Left lobe of liver (tissue), 2 donors: ENCODE data around the gene RTN4R. TPM values are rescaled to one million over a fixed set of nuclear protein-coding genes. Genes with fewer than 3 reads are reported as not detected.

Experiments
- ATAC-seq: fragments of 200-7000 bp; cut with Tn5 transposase; one replicate; pipeline ENCODE4 v1.9.1; 2020; ENCODE audit warnings: mild to moderate bottlenecking, moderate library complexity
- DNase-seq: peaks from one replicate; pipeline ENCODE4 v3.0.0-alpha.2; 2020; ENCODE audit warnings: low spot score
- total RNA-seq: library from RNA; stranded (reverse); gene quantifications from one replicate; pipeline ENCODE4 v1.2.1, GENCODE V29; 2021
- donor health status: DM: no; HTN: no; CAD: no; lungs with moderate emphysema.
- donor health status: DM: no; HTN: yes; CAD: no.

RTN4R gene
- total RNA-seq, 1 donor from 2014 or later: 10.9 TPM

DNA sequence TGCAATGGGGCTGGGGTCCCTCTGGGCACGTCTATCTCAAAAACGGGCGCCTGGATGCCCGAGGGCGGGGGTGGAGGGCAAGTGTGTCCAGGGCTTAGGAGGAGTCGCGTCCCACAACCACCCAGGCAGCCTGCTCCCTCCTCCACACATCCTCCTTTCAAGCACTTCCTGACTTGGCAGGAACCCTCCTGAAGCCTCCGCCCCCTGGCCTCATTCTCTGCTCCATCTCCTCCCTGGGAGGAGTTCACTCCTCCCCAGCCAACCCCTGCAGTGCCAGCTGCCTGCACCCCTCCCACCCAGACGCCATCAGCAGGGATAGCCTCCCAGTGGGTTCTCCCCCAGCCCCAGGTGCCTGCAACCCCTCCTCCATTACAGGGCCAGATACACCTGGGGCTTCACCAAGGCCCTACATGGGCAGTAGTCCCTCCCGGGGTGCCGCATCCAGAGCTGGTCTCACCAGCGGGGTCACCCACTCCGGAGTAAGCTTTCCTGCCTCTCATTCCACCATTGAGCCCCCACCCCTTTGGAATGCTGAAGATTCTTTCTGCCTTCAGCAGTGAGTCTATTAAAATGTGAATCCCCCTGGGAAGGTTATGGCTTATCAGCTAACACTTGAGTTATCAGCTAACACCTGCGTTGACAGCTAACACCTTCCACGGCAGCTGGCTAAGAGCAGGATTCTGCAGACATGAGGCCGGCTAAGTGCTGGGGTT, 24.4 kb downstream of the RTN4R start:
- DNase-seq: peak; percentile 74
- peak; percentile 28 for ATAC-seq

GRCh38 chr22:20243176-20243536, 25.0 kb downstream of the RTN4R start:
- no peak for ATAC-seq
- DNase-seq: no peak

DNA sequence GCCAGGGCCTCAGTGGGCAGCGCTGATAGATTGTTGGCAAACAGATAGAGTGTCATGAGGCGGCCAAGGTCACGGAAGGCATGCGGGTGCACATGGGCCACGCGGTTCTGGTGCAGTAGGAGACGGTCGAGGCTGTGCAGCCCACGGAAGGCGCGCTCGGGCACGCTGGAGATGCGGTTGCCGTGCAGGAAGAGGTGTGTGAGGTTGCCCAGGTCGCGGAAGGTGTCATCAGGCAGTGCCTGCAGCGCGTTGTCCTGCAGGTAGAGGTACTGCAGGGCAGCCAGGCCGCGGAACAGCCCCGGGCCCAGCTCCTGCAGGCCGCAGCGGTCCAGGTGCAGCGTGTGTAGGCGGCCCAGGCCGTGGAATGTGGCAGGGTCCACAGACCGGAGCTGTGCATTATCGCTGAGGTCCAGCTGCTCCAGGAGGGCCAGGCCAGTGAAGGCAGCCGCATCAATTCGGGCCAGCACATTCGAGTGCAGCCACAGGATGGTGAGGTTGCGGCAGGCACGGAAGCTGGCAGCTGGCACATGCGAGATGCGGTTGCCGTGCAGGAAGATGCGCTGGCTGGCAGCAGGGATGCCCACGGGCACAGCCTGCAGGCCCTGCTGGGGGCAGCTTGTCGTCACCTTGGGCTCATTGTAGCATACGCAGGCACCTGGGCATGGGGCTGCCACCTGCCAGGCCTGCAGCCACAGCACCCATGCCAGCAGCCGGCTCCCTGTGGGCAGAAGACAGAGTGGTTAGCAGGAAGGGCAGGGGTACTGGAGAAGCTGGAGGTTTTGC, 25.5 kb downstream of the RTN4R start:
- ATAC-seq (no peak), DNase-seq (no peak)

DNA sequence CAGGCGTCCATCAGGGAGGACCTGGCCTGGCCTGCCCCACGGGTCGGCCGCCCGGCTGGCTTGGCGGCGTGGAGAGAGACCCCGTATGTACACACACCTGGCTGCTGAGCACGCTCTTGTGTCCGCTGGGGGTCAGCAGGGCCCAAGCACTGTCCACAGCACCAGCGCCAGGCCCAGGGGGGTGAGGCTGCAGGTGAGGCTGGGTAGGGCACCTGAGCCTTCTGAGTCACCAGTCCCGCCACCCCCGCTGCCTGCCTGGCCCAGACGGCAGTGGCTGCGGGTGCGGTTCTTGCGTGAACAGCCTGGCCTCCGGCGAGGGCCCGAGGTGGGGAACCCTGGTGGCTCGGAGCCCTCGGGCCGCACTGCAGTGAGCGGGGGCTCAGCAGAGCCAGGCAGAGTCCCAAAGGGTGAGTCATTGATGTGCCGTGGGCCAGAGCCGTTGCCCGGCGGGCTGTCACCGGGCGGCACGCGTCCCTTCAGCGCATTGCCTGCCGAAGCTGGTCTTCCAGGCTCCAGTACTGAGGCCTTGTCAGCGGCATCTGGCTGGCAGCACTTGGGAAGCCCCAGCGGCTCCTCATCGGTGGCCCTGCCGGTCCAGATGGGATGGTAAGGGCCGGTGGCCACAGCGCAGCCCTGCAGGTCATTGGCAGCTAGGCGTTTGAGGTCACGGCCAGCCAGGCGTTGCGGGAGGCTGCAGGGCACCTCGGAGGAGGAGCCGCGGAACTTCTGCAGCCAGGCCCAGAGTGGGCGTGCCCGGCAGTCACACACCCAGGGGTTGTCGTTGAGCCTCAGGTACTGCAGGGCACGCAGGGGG, 26.3 kb downstream of the RTN4R start:
- DNase-seq: peak; percentile 66
- ATAC-seq: peak; percentile 25

GRCh38 chr22:20240900-20241299, 27.2 kb downstream of the RTN4R start:
- ATAC-seq (no peak), DNase-seq (no peak)

DNA sequence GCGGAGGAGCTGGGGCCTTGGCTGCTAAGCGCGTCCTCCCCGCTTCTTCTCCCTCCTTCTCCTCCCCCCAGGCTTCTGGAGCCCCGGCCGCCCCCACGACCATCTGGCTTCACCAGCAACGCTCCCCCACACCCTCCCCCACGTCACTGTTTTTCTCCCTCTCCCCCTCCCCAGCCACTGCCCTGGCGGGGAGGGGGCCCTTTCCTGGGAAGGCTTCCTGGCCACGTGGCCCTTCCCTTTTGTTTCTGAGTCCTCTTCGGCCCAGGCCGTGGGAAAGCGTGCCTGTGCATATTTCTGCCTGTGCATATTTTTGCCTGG, 27.7 kb downstream of the RTN4R start:
- ATAC-seq (no peak), DNase-seq (no peak)

DNA sequence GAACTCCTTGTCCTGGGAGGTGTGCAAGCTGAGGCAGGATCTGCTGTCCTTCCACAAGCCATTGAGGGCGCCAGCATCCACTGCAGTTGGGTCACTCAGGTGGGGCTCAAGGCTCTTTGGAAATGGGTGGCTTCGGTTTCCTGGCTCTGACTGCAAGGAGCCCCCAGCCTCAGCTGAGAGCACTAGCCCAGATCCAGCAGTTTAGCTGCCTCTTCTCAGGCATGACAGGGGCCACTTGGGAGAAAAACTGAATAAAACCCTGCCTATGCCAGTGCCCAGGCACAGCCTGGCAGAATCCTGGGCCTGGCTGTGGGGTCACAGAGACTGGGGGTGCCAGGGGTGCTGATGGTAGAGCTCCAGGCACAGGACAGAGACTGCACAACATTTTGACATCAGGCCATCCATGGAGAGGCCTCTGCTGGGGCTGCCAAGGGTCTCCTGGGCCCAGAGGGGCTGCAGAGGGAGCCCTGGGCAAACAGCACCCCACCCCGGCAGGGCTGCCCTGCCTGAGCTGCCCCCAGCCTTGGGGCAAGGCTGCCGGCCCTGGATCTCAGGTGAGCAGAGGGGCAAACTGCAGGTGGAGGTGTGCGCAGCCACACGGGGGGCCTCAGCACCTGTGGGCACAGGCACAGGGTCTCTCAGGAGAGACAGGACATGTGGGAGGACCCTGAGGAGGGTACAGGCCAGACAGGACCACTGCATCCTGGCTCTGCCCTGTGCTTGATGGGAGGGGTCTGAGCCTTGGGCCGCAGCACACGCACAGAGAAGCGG, 28.3 kb downstream of the RTN4R start:
- ATAC-seq: no peak
- no peak for DNase-seq

DNA sequence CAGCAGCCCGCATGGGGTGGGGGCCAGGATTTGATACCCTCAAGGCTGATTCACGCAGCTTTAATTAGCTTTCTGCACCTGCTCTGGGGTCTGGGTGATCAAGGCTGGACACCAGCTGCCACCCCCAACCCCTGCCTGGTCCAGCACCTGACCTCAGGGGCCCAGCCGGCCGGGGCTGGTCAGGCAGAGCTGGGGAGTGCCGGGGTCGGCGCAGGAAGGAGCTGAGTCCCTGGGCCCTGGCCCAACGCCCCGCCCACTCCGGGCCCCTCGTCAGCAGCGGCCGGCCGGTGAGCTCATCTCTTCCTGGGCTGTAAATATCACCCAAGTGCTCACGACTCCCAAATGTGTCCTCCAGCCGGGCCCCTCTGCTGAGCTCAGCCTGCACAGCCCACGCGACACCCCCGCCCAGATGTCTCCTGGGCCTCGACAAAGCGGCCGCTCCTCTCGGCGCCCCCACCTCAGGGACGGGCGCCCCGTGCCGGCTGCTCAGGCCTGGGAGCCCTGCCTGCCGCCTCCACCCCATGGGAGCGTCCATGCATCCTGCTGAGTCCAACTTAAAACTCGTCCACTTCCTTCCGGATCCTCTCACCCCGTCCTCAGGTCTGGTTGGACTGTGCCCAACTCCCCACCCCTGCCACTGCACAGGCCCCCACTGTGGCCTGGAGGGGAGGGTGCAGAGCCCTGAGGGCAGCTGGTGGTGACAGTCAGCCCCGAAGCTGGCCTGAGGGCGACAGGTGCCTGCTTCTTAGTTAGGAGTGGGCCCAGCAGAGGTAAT, 29.0 kb downstream of the RTN4R start:
- DNase-seq: no peak
- no peak for ATAC-seq

- ATAC-seq (peak; percentile 67), DNase-seq (peak; percentile 79)
Measured at GRCh38 chr22:20238536-20238900, 29.6 kb downstream of the RTN4R start.

DNA sequence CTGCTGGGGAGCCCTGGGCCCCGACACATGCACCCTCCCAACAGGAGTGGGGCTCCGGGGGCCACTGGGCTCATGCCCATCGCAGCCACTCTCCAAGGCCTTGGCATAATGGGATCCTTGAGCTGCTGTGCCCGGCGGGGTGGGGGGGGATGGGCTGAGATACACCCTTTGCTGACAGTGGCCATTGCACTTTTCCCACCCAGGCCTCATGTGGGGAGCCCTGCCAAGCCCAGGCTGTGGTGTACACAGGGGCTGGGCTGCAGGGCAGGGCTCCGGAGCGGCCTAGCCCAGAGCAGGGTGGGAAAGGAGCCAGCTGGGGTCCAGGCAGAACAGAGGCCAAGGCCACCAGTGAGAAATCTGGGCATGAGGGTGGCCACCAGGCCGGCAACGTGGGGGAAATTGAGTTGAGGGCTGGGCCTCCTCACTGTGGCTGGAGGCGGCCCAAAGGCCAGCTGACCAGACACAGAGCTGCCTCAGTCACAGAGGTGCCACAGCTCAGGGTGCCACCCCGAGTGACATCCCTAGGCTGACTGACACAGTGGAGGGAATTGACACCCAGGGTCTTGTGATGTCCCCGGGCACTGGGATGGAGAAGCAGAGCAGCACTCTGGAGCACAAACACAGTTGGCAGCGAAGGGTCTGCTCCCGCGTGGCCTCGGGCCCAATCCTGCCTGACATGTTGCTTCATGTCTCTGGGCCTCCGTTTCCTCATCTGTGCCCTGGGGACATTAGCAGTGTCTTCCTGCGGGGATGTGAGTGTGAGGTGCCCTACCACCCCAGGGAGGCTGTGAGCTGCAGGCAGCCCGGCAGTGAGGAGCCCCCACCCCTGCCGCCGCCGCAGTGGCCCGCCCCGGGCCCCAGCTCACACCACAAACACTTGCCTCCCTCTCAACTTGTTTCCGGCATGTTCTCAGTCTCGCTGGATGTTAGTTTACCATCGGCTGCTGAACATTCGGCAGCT, 30.4 kb downstream of the RTN4R start:
- no peak for DNase-seq
- ATAC-seq: peak; percentile 5

DNA sequence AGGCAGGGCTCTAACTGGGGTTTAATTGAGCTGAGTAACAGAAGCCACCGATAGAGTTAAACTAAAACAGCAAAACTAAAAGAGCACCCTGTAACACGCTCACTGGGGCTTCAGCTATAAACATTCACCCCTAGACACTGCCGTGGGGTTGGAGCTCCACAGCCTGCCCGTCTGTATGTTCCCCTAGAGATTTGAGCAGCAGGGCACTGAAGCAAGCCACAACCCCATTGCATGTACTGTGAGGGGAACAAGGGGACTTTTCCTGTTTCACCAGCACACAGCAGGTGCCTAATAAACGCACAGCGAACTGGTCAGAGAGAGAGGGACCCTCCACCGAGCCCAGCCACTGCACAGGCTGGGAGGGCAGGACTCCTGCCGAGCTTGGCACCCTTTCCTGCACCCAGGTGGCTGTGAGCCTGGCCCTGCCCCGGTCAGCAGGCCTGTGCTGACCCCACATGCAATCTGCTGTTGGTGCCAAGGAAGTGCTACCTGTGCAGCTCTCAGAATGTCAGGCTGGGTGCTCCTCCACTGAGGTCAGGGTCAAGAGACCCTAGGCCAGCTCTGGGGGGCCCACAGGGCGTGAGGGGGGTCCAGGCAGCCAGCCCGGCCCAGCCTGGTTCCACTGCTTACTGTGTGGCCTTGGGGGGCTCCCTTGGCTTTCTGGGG, 31.9 kb downstream of the RTN4R start:
- peak; percentile 80 for ATAC-seq
- peak; percentile 90 for DNase-seq

GRCh38 chr22:20235389-20235991, 32.6 kb downstream of the RTN4R start:
- DNase-seq (peak; percentile 90), ATAC-seq (peak; percentile 73)

DNA sequence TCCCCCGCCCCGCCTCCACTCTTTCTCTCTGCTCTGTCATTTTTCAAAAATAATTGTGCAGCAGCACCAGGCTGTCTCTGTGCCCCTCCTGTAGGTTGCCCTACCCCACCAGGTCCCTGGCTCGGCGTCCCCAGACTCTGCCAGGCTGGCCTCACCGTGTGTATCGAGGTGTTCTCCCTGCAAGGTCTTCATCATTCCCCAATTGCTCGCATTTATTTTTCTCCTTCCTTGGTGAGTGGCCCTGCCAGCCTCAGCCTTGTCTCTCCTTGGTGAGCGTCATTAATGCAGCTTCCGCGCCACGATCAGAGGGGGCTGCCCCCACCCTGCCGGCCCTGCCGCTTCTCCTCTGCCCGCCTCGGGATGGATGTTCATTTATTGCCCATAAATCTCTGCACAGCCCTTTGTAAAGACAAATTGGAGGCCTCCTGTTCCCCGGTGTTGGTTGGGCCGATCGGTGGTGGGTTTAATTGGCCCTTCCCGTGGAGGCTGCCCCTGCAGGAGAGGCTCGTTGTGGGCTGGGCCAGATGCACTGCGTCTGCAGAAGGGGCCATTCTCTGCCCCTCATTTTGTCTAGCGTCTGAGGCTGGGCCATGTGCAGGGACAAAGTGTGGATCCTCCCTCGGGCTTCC, 33.2 kb downstream of the RTN4R start:
- ATAC-seq: no peak
- no peak for DNase-seq

GRCh38 chr22:20234314-20234682, 33.8 kb downstream of the RTN4R start:
- no peak for DNase-seq

GRCh38 chr22:20233351-20234313, 34.5 kb downstream of the RTN4R start:
- ATAC-seq (no peak), DNase-seq (no peak)

More at GRCh38 chr22:20234314-20234682, 33.8 kb downstream of the RTN4R start:
- no peak for ATAC-seq

DNA sequence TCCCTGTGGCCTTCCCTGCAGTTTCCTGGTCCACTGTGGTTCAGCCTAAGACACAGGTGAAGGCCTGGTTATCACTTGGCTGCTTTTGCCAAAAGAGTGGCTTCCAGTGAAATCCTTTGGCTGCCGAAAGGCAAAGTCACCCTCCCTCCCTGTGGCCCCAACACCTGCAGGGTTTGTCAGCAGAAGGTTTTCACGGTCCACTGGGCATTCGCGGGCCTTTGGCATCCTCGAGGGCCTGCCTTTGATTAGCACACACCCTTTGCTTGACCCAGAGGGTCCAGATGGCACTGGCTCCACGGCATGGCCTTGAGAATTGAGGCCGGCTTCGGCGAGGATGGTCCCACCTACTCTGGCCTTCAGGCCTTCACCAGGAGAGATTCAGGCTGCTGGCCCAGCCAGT, 35.3 kb downstream of the RTN4R start:
- ATAC-seq (no peak), DNase-seq (no peak)

DNA sequence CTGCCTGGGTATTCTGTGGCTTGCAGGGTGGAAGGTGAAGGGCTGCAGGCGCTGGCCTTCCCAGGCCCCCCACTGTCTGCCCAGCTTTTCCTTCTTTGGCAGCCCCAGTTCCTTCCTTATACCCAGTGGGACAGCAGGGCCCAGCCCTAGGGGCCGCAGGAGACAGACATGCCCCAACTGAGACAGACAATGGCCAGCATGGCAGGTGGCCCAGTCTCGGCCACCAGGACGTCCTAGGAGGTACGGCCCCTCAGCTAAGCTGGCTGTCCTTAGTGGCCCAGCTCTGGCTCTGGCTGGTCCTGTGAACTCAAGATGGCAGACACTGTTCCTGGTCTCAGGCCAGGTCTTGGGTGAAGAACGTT, 35.9 kb downstream of the RTN4R start:
- ATAC-seq: no peak
- no peak for DNase-seq
